HG02885 (cell line): ENCODE results near the gene NFATC1.

Source experiments
- ATAC-seq: cut with Tn5 transposase; IDR thresholded peaks from one replicate; pipeline ENCODE4 v1.9.1; 2021; ENCODE audit warnings: mild to moderate bottlenecking; ENCODE audit not compliant: unreplicated experiment, poor library complexity

NFATC1 gene

DNA sequence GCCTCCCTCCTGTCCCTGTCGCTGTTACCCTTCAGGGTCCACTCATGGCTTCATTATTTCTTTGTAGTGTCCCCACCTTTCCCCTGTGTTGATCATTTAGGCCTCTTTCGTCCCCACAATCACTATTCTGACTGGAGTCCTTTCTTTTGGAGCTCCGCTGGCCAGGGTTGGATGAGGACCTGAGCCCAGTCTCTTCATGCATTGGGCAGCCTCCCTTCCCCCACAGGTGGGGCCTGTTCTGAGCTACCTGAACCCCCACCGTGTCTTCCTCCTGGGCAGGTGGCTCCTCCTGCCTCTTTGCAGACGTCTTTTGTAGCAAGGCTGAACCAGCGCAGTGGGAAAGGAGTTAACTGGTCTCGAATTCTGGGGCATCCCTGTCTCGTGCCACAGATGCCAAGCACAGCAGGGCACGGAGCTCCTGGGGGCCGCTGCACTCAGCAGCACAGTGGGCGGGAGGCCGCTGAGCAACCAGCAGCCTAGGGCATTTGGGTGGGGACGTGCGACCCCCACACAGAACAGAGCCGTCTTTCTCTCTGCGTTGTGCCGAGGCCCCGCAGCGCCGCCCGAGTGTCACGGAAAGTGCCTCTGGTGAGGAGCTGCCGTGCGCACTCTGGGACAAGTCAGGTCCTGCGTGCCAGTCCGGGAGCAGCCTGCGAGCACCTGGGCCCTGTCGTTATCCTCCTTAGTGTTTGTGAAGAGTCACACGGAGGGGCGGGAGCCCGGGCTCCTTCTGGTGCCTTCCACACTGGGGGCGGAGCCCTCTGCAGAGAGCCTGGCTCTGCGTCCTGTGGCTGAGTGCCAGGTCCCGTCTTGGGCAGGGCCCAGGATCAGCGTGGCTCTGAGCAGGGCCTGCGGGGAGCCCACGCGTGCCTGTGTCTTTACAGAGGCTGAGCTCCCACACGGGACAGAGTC lies 130.1 kb downstream of the NFATC1 start:
- no peak for ATAC-seq

DNA sequence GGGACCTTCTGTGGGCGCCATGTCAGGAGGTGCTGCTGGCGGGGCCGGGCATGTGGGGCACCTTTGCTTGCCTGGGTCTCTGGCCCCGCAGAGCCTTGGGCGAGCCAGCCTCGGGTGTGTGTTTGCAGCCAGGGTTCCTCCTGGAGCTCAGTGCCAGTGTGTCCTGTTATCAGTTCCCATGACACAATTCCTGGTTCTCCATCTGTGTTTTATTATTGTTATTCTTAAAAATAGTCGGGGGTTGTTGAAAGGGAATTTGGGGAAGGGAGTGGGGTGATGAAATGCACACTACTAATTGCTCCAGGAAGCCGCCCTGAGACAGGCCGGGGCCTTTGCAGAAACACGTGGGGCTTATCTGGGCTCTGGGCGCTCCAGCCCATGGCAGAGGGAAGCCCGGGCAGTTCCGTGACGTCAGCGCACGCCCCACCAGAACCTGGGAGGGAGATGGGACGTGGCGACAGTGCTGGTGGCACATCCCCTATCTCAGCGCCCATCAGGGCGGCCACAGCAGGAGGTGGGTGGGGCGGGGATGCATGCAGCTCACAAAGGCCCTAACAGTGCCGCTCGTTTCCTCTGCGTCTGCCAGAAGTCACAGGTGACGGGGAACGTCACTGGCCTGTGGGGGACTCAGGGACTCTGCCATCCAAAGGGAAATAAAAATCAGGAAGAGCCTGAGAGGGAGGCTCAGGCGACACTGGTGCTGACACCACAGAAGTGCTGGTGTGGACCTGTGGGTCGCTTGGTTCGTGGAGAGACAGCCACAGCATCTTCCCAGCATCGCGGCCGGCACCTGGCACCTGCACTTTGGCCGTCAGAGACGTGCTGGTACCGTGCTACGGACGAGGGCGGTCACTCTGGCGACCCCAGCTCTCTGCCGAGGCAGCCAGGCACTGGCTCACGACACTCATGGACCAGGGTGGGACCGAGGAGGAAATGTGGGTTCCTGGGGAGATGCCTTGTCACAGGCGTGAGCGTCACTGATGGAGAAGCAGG lies 131.0 kb downstream of the NFATC1 start:
- no peak for ATAC-seq

DNA sequence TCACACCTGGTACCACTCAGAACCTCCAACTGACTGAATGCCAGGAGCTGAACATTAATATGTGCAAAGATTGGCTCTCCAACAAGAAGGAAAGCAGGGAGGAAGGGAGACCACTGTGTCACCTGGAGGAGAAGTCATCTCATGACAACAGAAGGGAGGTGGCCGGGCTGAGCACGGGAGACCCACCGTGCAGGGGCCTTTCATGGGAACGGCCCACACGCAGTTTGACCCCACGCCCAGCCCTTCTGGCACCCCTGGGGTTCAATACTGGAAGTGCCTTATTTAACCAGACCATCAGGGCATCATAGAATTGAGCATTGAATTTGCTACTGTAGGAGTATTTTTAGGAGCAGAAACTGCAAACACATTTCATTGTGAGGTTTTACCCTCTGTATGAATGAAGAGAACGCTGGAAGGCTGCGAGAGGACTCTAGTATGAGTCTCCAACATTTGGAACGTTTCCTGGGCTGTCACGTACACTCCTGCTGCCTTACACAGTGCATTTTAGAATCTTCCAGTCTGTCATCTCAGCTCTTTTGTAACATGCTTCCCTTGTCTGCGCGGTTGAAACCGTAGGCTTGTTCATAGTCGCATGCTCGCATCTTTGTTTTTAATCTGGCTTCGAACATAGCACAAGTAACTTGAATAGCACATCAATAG lies 132.1 kb downstream of the NFATC1 start:
- ATAC-seq = no peak

DNA sequence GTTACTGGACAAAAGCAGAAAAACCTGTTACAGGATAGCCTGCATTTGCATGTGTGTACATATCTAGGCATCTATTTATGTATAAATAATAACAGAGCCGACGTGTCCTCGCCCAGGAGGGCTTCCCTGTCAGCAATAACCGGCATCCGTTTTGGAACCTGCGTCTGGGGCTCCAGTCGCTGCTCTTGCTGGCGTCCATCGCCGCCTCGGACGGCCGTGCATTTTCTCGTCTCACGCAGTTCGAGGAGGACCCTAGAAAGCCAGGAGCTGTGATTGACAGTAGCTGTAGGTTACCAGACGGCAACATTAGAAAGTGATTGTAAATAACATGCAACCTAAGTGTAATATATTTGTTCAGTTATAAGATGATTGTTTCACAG lies 132.6 kb downstream of the NFATC1 start:
- ATAC-seq = no peak

DNA sequence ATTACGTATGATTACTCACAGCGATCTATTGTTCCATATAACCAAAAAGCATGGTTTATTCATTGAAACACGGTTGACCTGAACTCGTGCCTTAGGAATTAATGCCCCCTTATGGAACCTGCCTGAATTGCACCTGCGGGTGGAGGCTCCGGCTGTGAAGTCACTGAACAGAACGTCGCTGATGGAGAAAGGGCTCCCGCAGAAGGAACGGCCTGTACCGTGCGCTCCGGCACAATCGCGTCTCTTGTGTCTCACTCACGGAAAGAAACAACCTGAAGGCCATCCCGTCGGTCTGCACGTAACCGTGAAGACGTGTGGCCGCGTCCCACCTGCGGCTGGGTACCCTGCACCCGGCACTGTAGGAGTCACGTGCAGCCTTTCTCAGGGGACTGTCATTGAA lies 133.1 kb downstream of the NFATC1 start:
- ATAC-seq = no peak

DNA sequence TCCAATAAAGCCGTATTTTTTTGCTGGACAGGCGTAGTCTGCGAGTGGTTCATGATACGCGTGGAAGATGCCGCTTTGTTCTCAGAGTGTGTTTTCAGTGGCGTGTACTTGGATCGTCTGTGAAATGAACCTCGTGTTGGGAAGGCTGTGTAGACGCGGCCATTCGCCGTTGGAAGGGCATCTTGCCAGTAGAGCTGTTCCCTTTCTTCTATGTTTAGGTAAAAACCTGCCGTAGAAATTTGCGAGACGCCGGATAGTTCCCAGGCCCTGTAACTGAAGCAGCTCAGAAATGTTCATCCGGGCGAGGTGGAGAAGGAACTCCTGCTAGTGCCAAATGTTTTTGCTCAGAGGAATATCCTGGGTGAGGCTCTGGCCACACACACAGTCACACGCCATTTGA lies 133.6 kb downstream of the NFATC1 start:
- no peak for ATAC-seq

DNA sequence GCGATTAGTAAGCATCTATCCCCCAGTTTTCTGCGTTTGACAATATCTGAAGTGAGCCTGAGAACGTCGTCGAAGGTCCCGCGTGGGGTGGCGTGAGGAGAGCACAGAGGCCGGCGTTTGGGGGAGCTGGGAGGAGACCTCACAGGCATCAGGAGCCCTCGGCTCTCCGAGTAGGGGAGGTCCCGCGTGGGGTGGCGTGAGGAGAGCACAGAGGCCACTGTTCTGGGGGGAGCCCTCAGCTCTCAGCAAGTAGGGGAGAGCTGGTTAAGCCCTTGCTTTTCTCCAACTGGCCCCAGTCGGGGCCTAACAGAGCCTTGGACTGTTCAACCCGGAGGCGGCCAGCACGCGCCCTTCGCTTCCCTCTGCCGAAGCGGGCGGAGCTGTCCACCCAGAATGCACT lies 134.3 kb downstream of the NFATC1 start:
- ATAC-seq = no peak

DNA sequence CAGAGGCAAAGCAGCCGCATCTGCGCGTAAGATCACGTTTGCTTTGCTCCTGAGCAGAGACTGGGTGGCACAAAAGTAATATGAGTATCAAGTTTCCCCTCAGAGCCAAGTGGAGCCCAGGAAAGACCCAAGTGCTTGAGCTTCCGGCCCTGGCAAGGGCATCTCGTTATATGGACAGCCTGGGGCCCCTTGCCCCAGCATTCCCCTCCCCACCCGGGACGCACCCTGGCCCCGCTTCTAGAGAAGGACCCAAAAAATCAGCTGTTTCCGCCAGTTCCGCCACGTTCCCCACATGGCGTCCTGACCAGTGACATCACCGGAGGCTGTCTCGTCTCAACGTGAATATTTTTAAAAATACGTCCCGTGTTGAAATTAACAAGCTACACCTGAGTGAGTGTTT lies 135.1 kb downstream of the NFATC1 start:
- ATAC-seq = no peak

DNA sequence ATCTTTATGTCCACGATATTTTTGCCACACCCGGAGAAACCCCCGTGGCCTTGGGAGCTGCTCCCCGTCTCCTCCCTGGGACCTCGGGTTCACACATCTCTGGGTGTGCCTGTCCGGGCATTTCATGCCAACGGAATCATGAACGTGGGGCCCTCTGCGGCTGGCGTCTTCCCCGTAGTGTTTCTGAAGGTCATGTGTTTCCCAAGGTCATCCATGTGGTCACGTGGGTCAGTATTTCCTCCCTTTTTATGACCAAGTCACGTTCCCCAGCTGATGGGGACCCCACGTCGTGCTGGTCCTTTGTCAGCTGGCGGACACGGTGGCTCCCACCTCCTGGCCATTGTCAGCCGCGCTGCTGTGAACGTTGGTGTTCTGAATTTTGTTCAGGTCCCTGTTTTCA lies 135.7 kb downstream of the NFATC1 start:
- ATAC-seq = no peak

DNA sequence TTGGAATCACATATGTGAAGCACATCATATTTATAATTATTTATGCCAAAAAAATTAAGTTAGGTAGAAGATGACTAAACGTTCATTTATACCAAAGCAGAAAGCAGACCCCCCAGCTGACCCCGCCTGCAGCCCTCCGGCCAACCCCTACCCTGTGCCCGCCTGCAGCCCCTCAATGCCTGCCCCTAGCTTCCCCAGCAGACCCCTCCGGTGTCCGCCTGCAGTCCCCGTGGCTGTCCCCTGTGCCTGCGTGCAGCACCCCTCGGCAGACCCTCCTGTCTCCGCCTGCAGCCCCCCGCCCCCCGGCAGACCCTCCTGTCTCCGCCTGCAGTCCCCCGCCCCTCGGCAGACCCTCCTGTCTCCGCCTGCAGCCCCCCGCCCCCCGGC lies 136.2 kb downstream of the NFATC1 start:
- no peak for ATAC-seq

DNA sequence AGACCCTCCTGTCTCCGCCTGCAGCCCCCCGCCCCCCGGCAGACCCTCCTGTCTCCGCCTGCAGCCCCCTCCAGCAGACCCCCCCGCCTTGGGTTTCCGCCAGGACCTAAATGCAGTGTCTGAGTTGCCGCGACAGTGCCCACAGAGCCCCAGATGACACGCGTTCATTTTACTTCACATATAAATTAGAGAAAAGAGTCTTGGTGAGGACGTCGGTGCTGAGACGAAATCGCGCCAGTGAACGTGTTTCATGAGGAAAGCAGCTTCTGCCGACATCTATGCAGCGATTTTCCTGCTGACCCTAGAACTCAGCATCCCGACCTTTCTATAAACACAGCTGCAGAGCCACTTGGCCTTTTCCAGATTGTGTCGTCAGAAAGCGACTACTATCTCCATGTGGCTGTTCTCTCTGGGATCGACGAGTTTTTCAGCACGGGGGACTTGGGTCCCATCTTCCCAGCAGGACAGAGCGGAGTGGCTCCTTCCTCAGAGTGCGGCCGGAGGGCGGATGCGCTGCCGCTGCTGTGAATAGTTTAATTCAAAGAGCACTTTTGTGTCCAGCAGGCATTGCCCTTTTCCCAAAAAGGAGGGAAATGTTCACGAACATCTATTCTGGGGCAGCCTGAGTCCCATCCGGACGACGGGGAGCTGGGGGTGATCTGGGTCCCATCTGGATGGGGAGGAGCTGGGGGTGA lies 136.7 kb downstream of the NFATC1 start:
- no peak for ATAC-seq

DNA sequence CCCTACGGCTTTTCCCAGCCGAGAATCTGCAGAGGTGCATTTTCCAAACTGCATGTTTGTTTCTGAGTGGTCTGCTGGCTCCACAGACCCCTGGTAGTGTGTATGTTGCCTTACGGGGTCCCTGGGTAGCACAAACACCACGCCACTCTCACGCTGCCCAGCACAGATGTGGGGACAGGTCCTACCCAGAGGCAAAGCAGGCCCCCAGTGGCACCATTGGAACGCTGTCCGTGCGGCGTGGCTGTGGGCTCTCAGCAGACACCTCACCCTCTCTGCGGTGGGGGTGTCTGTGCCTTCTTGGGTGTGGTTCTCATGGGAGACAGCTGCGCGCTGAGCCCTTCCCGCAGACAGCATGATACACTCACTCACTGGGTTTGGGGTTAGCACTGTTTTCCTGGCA lies 137.4 kb downstream of the NFATC1 start:
- ATAC-seq = no peak

DNA sequence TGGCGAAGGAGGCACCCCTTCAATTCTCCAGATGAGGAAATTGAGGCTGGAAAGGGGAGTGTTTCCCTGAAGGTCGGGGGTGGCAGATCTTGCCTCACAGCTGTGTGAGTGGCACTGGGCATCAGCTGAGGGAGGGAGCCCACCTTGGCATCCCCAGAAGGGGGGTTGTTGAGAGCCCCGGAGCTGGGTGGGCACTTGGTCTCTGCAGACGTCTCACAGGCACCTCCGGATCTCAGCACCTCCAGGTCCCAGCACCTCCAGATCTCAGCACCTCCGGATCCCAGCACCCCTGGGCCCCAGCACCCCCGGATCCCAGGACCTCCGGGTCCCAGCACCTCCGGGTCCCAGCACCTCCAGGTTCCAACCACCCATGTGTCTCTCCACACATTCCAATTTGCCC lies 137.9 kb downstream of the NFATC1 start:
- no peak for ATAC-seq

DNA sequence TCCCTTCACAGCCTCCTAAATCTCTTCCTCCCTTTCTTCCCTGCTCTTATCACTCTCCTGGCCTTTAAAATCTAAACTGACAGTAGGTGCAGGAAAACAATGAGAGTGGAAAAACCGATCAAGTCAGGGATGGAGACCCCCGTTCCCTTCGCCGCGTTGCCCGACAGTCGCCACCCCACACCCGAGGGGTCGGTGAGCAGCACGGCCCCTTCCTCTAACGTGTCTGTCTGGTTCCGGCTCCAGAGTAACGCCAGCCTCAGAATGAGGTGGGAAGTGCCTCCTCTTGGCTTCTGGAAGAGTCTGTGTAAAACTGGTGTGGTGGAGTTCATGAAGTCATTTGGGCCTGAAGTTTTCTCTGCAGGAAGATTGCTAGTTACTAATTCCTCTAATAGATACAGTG lies 138.6 kb downstream of the NFATC1 start:
- ATAC-seq = no peak

DNA sequence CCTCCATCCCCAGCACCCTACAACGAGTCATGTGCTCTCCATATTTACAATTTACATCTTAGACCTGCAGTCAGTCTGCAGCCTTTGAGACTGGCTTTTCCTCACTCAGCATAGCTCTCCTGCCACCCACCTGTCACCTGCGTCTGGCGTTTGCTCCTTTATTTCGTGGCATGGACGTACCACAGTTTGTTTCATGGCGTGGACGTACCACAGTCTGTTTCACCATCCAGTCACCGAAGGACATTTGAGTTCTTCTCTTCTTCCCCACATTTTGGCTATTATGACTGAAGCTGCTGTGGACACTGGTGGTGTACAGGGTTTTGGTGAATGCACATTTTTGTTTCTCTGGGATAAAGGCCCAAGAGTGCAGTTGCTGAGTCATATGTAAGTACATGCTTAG lies 142.0 kb downstream of the NFATC1 start:
- ATAC-seq = no peak

DNA sequence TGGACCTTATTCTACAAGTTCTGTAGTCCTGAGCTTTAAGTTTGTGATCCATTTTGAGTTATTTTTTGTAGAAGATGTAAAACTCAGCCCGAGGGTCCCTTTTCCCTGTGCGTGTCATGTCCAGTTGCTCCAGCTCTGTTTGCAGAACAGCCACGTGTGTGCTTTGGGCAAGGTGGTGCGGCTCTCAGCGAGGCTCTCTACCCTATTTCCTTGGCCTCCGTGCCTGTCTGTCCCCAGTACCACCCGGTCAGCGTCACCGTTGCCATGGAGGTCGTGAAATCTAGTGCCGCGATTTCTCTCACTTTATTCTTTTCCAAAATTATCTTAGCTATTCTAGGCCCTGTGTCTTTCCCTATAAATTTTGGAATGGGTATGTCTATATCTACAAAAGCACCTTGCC lies 142.9 kb downstream of the NFATC1 start:
- ATAC-seq = no peak

DNA sequence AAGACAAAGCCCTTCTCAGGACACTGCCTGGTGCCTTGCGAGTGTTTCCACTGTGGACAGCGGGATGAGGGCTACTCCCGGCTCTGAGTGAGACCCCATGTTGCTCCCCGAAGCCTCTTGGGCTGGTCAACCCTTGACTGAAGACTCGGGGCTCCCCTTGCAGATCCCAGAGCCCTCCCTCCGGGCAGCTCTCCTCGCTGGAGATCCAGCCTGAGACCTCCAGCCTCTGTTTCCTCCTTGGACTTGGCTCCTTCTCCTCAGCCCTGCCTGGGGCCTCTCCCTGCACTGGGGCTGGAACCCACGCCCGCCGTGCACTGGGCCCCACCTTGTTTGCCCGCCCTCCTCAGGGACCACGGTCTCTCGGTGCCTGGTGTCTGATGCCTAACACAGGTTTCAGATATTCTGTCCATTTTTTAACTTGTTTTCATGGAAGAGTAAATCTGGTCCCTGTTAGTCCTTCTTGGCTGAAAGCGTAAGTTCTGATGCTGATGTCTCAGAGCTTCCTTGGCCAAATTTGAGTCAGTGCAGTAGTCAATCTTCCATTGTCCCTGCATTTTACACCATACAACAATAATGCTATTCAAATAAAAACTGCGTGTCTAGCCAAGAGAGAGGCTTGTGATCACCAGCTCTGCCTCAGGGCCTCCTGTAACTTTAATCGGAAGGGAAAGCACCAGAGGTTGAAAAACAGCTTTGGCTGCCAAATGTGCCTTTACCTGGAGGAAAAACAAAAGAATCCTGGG lies 144.6 kb downstream of the NFATC1 start:
- ATAC-seq = no peak

DNA sequence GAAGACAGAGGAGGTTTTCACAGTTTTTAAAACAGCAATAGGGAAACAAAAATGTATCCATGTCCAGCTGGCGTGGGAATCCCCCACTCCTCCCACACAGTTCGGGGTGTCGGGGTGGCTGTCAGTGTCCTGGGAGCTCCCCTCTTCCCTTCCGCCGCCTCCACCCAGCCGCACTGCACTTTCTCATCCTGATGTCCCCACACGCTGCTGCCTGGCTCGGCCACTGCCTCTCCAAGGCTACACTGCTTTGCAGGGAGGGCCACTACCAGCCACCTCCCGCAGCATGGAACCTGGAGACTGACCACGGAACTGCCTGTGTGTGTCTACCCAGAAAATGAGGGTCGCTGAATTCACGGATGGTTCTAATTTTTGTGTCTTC lies 145.2 kb downstream of the NFATC1 start:
- no peak for ATAC-seq

DNA sequence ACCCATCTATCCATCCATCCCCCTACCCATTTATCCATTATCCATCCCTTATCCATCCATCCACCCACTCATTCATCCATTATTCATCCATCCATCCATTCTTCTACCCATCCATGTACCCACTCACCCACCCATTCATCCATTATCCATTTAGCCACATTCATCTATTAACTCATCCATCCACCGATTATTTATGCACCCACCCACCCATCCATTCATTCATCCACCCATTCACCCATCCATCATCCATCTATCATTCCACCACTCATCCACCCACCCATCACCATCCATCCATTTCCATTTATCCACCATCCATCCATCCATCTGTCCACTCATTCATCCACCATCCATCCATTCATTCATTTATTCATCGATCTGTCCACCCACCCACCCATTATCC lies 146.5 kb downstream of the NFATC1 start:
- no peak for ATAC-seq
